SIG-M5 (cell line): ENCODE data around the gene NFASC.

ENCODE experiments used
- DNase-seq: peaks from one replicate; lab custom pipeline; 2025; lab: John Stamatoyannopoulos, UW

NFASC gene

DNA sequence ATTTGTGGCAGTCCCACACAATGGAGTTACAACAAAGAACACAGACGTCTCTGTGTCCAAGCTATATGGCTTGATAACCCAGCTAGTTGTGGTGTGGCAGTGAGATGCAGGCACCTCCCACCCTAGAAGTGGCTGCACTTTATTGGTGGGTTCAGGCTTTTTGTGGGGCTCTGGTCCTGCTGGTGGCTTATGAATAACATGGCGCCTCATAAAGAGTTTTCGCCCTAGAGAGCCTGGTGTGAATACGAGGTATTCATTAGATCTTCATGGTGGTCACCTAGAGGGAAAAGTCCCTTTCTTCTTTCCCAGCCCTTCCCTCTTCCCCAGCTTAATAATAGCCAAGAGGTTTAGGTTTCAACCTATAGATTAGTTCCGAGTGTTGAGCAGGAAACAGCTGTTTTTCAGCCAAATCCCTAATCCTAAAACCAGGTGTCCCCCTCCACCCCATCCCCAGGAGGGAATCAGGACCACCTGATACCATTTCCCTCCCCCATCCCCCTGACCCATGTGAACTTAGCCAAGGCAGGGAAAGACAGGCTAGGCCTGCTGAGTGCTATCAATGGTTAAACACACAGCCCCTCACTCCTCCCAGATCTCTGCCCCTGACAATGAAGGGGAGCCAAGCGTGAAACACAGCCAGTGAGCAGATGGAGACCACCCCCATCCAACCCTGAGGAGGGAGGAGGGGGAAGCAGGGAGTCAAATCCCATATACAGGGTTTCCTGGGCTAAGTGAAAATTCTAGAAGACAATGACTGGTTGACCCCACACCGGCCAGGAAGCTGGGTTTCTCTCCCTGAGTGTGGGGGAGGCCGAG is 58.2 kb downstream of the NFASC start:
- no peak for DNase-seq

DNA sequence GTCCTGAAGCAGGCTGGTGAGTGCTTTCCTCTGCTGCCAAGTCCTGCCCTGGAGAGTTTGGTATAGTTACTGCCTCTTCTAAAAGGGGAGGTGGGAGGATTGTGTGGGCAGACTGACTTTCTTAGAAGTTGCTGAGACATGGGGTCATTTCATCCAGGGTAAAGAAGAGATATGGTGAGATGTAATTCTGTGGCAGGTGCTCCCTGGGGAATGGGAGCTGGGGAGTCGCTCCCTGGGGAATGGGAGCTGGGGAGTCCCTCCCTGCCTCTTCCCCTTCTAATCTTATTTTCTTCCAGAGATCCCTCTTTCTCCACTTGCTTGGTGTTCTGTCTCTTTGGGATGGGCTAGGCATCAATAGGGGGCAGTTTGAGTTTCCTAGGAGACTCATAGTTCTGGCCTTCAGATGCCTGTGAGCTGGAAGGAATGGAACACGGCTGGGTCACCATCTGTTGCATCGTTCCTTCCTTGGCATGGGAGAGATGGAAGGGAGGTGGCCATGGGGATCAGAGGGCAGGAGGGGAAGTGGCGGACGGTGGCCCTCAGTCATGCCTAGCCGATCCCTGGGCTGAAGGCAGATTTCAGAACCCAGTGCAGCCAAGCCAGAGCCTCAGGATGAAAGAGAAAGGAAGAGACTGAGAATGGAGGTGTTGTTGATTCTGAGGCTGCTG is 59.0 kb downstream of the NFASC start:
- DNase-seq, result no peak

DNA sequence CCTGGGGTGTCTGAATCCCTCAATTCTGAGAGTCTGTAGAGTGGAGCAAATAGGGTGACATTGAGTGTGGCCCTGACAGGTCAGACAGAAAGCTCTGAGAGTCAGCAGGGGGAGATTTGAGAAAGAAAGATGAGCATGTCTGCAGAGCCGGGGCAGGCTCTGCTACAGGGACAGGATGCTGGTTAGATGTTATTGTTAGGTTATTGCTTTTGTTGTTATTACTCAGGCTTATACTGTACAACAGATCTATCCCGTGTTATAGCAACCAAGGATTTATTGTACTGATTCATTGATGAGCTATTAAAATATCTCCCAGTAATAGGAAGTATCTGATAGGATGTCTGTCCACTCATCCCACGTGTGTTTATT is 59.5 kb downstream of the NFASC start:
- no peak for DNase-seq

DNA sequence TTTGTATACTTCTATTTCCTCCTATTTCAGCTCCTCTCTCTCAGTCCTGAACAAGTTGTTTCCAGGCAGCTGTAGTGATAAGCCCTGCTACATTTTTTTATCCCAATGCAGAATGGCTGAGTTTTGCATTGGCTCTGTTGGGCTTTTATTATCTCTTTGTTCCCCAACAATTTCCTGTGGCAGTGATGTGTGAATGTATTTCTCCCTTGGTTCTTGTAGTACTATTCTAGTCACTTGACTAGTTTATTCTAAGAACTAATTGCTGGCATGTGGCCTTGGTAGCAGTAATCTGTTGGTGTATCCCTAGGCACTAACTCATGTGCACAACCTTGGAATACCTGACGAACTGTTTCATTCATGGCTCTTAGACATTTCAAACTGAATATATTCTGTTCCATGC is 60.7 kb downstream of the NFASC start:
- no peak for DNase-seq

DNA sequence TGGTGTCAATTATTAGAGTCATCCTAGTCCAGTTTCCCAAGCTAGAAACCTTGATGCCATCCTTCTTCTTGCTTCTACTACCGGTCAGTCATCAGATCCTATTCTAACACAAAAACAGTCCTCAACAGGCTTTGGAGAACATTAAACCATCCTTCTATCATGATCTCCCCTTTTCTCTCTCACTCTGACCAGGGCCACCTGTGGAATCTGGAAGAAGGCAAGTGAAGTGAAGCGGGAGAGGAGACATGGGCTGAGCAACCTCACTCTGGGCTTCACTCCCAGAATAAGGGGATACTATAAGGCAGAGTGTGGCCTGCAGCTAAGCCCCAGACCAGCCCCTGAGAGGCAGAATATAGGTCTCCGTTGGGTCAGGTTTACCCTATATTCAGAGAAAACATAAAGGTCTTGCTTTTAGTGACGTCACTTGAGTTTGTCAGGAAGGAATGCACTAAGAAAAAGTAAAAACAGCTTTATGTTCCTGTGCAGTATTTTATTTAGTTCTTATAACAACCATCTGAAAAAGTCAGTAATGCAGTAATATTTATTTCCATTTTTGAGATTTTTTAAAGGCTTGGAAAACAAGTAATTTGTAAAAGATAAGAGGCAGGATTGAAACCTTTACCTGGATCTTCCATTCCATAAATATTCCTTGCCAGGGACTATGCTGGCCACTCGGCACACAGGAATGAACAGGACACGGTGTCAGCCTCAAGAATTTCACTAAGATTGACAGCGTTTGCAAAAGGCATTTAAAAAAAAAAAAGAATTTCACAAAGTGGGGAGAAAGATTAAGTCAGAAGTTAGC is 61.3 kb downstream of the NFASC start:
- no peak for DNase-seq

DNA sequence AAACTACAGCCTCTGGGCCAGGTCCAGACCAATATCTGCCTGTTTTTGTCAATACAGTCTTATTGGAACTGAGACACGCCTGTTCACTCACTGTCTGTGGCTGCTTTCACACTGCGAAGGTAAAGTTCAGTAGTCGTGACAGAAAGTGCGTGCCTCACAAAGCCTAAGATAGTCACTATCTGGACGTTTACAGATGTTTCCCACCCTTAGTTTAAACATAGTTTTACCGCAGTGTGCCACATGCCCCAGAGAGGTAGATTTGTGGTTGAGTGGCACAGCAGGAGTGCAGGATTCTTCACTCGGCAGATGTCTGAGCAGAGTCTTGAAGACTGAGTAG is 61.9 kb downstream of the NFASC start:
- DNase-seq, result no peak

DNA sequence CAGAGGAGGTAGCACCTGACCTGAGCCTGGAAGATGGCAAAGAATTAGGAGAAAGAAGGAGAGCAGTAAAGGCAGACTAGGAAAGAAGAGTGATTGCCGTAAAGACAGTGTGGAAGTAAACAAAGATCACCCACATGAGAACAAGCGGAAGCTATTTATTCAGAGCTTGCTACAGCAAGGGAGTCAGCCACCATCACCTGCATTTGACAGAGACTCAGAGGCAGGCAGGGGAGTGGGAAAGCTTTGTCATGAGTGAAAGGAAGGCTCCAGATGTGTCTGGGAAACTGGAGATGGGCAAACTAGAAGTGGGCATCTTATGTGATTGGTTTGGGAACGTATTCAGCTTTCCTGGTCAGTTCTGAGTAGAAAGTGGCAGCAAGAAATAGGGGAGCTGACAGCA is 64.5 kb downstream of the NFASC start:
- DNase-seq, result no peak

DNA sequence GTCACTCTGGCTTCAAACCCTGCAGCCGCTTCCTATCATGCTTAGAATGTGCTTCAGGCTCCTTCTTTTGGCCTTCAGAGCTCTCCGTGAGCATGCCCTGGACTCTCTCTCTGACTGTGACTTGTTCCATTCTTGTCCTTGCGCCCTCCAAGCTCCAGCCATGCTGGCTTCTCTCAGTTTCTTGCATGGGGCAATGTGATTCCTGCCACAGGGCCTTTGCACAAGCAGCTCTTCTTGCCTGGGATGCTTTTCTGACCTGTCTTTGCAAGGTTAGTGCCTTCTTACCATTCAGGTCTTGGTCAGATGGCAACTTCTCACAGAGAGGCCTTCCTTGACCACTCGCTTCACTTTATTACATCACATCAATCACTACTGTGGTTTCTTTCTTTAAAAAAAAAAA is 66.1 kb downstream of the NFASC start:
- no peak for DNase-seq

DNA sequence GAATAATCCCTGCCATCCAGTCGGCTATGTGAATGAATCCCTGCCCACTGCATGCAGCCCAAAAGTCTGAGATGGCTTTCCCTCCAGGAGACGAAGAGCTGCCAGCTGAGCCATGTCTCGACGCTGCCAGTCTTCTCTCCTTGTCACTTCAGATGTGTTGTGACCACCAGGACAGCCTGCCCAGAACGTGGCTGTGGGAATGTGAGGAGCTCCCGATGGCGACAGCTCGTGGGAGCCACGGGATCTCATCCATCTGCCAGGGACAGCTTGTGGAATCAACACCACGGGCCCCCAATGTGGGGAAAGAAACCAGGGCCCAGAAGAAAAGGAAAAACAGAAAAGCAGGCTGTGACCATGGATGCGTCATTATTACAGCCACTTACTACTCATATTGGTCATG is 67.2 kb downstream of the NFASC start:
- DNase-seq, result no peak

DNA sequence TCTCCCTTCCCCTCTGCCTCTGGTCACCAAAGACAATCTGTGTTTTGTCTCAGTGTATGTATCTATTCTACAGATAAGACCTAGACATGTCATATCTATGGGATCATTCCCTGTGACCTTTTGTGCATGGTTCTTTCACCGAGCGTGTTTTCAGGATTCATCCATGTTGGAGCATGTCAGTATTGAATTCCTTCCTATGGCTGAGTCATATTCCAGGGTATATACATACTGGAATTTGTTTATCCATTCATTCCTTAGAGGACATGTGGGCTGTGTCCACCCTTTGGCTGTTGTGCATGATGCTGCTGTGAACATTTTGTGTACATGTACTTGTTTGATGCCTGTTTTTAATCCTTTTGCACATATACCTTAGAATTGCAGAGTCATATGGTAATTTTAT is 69.9 kb downstream of the NFASC start:
- no peak for DNase-seq

DNA sequence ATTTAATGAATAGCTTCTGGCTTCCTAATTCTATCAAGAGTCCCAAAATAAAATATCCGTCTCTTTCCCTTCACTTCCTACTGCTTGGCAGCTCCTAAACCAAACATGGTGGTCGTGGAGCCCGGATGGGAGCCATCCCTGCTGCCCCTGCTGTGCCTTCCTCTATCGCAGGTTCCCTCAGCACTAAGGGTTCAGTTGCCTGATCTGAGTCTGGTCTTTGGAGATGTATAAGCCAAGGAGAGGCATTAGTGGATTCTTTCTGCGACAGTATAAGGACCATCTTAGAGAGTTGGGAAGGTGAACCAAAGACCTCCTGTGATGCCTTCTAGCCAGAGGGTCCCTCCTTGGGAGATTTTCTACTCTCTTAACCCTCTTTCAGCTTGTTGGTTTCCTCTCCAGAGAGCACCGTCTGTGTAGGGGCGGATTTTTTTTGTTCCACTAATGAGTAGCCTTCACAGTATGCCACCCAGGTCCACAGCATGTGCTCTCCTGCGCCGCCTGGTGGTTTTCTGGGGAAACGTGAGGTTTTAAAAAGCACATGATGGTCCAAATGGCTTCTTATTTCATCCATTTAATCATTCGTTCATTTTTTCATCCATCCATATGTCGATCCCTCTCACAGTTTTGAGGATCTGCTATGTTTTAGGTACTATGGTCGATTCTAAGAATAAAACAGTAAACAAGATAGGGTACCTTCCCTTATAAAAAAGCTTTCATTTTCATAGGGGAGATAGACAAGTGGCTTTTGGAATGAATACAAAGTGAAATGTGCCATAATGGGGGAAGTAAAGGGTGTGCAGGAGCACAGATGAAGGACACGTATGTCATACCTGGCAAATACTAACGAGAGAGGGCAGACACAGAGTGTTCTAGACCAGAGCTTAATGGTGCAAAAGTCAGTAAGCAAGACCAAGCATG is 71.0 kb downstream of the NFASC start:
- DNase-seq, result no peak

DNA sequence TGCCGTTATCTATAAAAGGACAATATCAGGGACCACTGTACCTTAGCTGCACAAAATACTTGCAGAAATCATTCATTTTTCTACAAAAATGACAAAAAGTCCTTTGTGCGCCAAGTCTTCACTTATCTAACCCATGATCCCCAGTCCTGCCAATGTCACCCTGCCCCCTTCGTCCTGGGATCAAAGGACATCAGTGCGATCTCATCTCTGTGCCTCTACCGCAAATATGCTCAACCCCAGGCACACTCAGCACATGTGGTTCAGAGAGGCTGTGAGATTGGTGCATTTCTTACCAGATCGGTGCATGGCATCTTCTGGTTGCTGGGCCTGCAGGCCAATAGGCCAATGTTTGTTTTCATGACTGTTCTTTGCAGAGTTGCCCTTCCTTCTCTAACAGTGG is 72.8 kb downstream of the NFASC start:
- no peak for DNase-seq

DNA sequence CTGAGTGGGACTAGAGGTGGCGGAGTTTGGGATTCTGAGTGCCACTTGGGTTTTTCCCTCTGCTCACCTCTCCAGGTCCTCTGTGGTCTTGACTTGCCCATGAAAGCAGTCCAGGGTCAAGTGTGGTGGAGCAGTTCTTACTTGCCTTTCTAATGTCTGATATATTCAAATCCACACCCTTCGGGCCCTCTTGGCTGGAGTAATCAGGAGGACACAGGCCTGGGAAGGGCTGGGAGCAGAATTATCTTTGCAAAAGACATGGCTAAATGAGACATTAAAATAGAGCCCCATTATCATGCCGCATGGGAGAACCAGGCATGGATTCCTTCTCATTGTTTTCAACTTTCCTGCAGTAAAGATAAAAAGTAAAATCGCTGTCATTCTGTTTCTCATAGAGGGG is 74.0 kb downstream of the NFASC start:
- DNase-seq, result no peak

DNA sequence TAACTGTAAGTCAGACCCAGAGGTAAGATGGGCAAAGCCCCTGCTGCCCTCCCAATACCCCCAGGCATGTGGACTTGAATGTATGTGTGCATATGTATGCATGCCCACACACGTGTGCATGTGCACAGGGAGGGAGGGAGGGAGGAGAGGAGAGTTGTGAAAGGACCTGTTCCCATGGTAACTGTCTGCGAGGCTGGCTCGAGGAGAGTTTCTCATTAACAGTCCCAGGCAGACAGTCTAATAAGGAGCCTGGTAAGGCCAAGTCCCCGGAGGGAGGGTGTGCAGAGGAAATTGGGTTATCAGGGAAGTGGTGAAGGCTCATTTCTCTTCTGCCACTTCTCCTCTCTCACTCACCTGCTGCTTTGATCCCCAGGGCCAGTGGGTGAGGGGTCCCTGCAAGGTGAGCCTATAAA is 74.9 kb downstream of the NFASC start:
- no peak for DNase-seq

DNA sequence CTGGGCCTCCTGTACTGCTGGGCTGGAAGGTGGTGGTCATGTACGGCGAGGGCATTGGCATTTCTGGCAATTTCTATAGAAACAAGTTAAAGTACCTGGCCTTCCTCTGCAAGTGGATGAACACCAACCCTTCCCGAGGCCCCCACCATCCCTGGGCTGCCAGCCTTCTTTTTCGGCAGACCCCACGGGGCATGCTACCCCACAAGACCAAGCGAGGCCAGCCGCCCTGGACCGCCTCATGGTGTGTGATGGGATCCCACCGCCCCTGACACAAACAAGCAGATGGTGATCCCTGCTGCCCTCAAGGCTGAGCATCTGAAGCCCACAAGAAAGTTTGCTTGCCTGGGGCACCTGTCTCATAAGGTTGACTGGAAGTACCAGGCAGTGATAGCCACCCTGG is 76.0 kb downstream of the NFASC start:
- DNase-seq, result no peak

DNA sequence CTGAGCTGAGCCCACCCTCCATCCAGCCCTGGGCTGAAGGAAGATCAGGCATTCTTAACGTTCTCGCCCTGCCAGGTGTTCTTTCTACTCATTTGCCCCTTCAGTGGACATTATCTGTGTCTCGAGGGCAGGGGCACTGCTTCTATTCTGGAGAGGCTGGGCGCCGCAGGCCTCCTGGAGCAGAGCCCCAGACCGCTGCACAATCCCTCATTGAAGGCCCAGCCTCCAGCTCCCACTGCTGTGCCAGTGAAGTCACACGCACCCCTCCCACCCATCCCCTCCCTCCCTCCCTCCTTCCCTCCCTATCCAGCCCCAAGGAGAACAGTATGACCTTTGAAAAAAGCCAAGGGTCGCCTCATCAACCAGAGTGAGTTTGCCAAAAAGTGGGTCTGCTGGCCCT is 76.7 kb downstream of the NFASC start:
- no peak for DNase-seq

DNA sequence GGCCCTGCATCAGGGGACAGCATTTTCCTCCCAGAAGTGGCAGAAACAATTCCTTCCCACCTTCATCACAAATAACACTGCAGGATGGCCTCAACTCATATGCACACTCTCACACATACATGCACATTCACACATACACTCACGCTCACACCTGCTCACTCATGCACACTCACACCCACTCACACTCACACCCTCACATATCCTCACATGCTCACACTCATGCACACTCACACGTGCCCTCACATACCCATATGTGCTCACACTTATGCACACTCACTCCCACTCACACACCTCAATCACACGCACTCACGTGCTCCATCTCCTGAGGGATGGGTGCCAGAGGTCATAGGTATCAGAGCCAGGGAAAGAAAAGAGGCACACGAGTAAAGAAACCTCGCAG is 77.1 kb downstream of the NFASC start:
- DNase-seq, result no peak

DNA sequence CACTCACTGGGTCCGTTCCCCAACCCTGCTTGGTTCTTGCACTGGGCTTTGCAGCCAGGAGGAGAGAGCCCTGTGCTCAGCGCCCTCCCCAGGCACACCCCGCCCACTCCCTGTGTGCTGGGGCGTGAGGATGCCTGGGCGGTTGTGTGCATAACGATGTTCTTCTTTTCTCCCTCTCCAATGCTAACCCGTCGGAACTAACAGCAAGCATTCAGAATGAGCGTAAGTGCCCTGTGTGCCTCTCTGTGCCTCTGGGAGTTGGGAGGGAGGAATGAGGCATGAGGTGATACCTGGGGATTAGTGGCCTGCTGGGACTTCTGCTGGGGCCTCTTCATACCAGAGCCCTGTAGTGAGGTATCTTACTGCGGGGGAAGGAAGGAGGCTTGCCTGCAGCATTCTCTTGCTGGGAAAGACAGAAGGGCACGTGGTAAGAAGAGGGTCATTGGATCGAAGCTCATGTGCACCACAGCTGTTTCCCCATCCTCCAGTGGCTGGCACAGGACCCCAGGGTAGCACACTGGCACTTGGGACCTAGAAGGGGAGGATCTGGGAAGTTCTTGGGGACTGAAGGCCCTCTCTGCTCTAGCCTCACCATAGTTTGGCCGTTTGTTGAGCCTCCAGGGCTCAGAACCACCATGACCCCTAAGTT is 79.8 kb downstream of the NFASC start:
- no peak for DNase-seq

DNA sequence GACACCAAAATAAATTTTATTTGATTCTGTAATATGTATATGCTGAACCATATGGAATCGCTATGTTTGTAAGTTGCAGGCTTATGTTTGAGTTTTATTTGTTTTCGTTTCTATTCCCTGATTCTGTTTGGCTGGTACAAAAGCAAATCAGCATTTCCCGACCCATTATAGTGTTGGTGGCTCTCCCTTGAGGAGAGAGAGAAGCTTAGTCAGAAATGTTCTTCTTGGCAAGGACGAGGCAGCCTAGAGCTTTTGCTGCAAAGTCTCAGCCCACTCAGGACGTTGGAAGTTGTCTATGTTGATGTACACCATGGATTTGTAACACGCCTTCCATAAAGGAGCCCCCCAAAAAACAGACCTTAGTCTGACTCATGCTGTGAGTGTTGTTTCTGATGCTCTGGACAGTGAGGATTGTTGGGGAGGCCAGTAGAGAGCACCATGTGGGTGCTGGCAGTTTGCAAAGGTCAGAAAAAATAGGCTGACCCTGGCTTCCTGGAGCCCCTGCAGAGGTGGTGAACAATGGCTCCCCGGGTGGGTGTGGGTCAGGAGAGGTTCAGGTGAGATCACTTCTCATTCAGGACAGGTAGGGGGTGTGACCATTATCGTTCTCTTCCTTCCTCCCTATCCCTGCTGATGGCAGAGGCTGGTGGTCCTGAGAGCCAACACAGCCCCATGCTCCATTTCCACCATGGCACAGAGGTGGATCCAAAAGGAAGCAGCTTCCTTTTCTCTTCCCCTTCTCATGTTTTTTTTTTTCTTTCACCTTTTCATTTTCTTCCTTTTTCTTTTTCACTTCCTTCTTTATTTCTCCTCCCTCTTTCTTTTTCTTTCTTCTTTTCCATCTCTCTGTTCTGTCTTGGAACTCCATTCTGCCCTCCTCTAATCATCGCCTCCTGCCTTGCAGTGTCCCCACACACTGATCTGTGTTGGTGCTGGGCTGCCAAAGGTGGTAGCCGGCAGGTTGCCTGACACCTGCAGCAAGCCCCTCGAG is 88.0 kb downstream of the NFASC start:
- DNase-seq, result no peak

DNA sequence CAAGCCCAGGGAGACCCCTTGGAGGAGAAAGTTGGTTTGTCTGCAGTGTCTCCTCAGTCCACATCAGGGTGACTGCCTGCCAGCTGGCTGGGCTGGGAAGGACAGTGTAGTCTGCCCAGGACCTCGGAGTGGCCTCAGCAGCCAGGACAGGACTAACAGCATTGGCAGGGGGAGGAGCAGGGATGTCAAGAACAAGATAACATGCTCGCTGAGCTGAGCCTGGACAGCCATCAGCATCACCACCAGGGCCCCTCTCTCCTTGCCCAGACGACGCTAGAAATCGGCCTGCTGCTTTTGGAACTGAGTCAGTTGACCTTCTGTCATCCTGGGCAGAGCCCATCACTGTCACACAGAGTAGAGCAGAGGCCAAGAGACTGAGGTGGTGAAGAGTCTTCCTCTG is 88.7 kb downstream of the NFASC start:
- no peak for DNase-seq
